Loucy (cell line): ENCODE data around the gene FBXW8.

Source experiments
- H2AFZ ChIP-seq: fragments of 200-600 bp; sonication (generic); 2 replicates; pipeline ENCODE4 v1.6.0; 2016; ENCODE audit warnings: antibody characterized with exemption, mild to moderate bottlenecking, low read length, moderate library complexity
- H3F3A ChIP-seq: fragments of 200-600 bp; 2 replicates; pipeline ENCODE4 v1.6.0; 2016; ENCODE audit warnings: antibody characterized with exemption, low read depth, mild to moderate bottlenecking
- H3K27me3 ChIP-seq: fragments of 200-600 bp; sonication (generic); 2 replicates; pipeline ENCODE4 v1.6.1; 2014; ENCODE audit warnings: low read length, mild to moderate bottlenecking; ENCODE audit not compliant: insufficient read depth, poor library complexity, severe bottlenecking
- H3K36me3 ChIP-seq: fragments of 200-600 bp; sonication (generic); 2 replicates; pipeline ENCODE4 v1.6.1; 2016; ENCODE audit warnings: low read length; ENCODE audit not compliant: insufficient read depth
- H3K4me1 ChIP-seq: fragments of 200-600 bp; sonication (generic); 2 replicates; pipeline ENCODE4 v1.5.1; 2014; ENCODE audit warnings: low read length, mild to moderate bottlenecking; ENCODE audit not compliant: insufficient read depth, poor library complexity, severe bottlenecking
- H3K4me2 ChIP-seq: fragments of 200-600 bp; sonication (generic); 2 replicates; pipeline ENCODE4 v1.6.0; 2014; ENCODE audit warnings: antibody characterized with exemption, low read length, low read depth, mild to moderate bottlenecking; ENCODE audit not compliant: poor library complexity, severe bottlenecking
- H3K4me3 ChIP-seq: fragments of 200-600 bp; sonication (generic); 2 replicates; pipeline ENCODE4 v1.5.1; 2014; ENCODE audit warnings: low read length, mild to moderate bottlenecking, mixed read lengths; ENCODE audit not compliant: poor library complexity, severe bottlenecking
- H3K79me2 ChIP-seq: fragments of 200-600 bp; sonication (generic); 2 replicates; pipeline ENCODE4 v1.6.1; 2014; ENCODE audit warnings: low read length; ENCODE audit not compliant: insufficient read depth
- H3K9ac ChIP-seq: fragments of 200-600 bp; sonication (generic); 2 replicates; pipeline ENCODE4 v1.6.0; 2014; ENCODE audit warnings: mild to moderate bottlenecking, low read depth, low read length, moderate library complexity; ENCODE audit not compliant: poor library complexity, severe bottlenecking
- H3K9me2 ChIP-seq: fragments of 200-600 bp; sonication (generic); replicated peaks from 2 replicates; pipeline ENCODE4 v1.6.1; 2016; ENCODE audit warnings: low read depth, low read length, mixed read lengths
- H3K9me3 ChIP-seq: fragments of 200-600 bp; sonication (generic); 2 replicates; pipeline ENCODE4 v1.6.1; 2014; ENCODE audit warnings: mild to moderate bottlenecking, antibody characterized with exemption, low read length, low read depth; ENCODE audit not compliant: insufficient read depth
- H4K20me1 ChIP-seq: fragments of 200-600 bp; sonication (generic); 2 replicates; pipeline ENCODE4 v1.6.0; 2014; ENCODE audit warnings: antibody characterized with exemption, low read length, mild to moderate bottlenecking; ENCODE audit not compliant: insufficient read depth, poor library complexity, severe bottlenecking
- CTCF ChIP-seq: fragments of 200-600 bp; sonication (generic); conservative IDR thresholded peaks from 2 replicates; pipeline ENCODE4 v1.5.1; 2014; ENCODE audit warnings: mild to moderate bottlenecking, antibody characterized with exemption, low read length
- EZH2phosphoT487 ChIP-seq: fragments of 200-600 bp; IDR thresholded peaks from 2 replicates; pipeline ENCODE4 v1.6.1; 2018; ENCODE audit warnings: antibody characterized with exemption, mild to moderate bottlenecking, moderate library complexity, borderline replicate concordance

The FBXW8 gene

DNA sequence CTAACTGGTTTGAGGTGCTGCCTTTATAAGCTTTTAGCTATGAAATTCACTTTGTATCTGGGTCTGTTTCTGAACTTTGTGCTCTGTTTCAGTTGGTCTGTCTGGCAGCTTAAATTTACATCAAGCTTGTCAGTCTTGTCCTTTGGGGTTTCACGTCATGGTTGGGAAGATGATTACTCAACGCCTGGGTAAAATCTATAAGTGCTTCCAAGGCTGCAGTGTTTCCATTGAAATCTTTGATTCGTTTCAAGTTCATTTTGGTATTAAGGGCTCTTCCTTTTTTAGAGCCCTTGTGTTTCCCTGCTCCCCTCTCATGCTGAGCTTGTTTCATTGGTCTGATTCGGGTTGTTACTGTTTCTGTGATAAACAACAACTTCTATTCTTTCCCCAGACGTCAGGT is 58.2 kb downstream of the FBXW8 start:
- H3K4me2 ChIP-seq, result no peak overlapping the region
- no peaks in the 10 kb centered on the region for H4K20me1 ChIP-seq
- no peaks in the 10 kb centered on the region for H3F3A ChIP-seq
- H3K27me3 ChIP-seq, result no peaks in the 10 kb centered on the region
- H3K9me3 ChIP-seq, result no peaks in the 10 kb centered on the region
- H3K9me2 ChIP-seq, result no peaks in the 10 kb centered on the region
- no peak overlapping the region for H3K9ac ChIP-seq
- H2AFZ ChIP-seq, result no peak overlapping the region
- TF ChIP-seq EZH2phosphoT487 (no peak), CTCF (no peak)
- H3K4me1 ChIP-seq, result no peaks in the 10 kb centered on the region
- H3K4me3 ChIP-seq, result no peak overlapping the region
- no peaks in the 10 kb centered on the region for H3K79me2 ChIP-seq
- peaks cover 8% of the 10 kb centered on the region; the same call in 1 of the 2 replicates for H3K36me3 ChIP-seq

DNA sequence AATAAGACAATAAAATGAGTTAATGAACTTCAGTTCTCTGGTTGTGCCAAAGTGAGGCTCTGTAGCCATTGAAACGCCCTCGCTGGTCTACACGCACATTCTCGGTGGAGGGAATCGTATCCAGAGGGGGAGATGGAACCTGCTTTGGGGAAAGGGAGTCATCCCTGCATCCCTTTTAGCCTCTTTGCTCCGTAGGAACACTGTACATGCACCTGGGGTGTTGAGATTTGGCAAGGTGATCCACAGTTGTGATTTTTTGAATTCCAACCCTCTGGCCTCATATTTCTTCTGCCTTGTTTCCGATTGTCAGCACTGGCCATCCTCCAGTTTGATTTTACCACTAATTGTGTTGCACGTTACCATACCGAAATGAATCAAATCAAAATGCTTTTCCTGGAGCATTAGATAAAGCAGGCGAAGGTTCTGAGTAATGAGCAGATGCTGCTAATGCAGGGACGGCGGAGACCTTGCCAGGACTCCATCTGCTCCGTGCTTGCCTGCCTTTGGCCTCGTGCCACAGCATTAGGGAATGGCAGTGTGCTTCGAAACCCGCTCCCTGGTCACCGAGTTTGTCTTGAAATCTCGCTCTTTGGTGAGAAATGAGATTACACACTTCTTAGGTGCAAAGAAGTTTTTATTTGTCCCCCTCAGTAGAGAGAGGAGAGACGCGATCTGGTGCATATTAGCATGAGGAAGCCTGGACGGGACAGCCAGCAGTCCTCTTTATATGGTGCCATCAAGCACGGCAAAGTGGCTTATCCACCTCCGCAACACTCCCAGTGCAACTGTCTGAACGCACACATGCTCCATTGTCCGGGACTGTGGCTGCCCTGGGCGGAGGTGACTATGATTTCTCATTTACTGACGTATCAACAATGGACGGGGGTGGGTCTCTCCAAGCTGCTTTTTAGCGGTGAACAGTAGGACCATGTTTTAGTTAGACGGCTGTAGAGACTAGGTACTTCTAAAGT is 59.1 kb downstream of the FBXW8 start:
- H3K4me2 ChIP-seq, result no peak overlapping the region

DNA sequence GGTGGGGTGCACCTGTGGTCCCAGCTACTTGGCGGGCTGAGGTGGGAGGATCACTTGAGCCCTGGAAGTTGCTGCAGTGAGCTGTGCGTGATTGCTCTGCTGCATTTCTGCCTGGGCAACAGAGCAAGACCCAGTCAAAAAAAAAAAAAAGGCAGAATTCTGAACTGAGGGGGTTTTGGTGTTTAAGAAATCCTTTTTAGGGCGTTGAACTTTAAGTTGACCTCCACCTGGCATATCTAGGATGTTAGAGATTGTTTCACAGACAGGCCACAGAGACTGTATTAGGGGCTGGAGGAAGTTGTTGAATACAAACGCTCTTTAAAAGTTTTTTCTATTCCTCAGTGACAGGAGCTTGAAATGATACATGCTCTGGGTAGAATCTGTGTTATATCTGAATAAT is 60.5 kb downstream of the FBXW8 start:
- TF ChIP-seq EZH2phosphoT487 (no peak), CTCF (no peak)
- Histone ChIP-seq H3K4me1 (no peaks in the 10 kb centered on the region), H2AFZ (no peak overlapping the region), H3K9me3 (no peaks in the 10 kb centered on the region), H3K4me3 (no peak overlapping the region), H3F3A (no peaks in the 10 kb centered on the region), H3K4me2 (no peak overlapping the region), H4K20me1 (no peaks in the 10 kb centered on the region), H3K9ac (no peak overlapping the region), H3K27me3 (no peaks in the 10 kb centered on the region), H3K36me3 (peaks cover 3% of the 10 kb centered on the region; the same call in 1 of the 2 replicates), H3K79me2 (no peaks in the 10 kb centered on the region), H3K9me2 (no peaks in the 10 kb centered on the region)

More for the DNA sequence above, 59.1 kb downstream of the FBXW8 start:
- Histone ChIP-seq H3K9ac (no peak overlapping the region), H4K20me1 (no peaks in the 10 kb centered on the region), H3K36me3 (peaks cover 6% of the 10 kb centered on the region; the same call in 1 of the 2 replicates), H3K4me3 (no peak overlapping the region), H3K9me2 (no peaks in the 10 kb centered on the region), H3K4me1 (no peaks in the 10 kb centered on the region), H3K79me2 (no peaks in the 10 kb centered on the region), H3K27me3 (no peaks in the 10 kb centered on the region), H2AFZ (no peak overlapping the region), H3K9me3 (no peaks in the 10 kb centered on the region), H3F3A (no peaks in the 10 kb centered on the region)
- TF ChIP-seq CTCF, result no peak
